ENCODE measurements around the gene GPR176.

DNA sequence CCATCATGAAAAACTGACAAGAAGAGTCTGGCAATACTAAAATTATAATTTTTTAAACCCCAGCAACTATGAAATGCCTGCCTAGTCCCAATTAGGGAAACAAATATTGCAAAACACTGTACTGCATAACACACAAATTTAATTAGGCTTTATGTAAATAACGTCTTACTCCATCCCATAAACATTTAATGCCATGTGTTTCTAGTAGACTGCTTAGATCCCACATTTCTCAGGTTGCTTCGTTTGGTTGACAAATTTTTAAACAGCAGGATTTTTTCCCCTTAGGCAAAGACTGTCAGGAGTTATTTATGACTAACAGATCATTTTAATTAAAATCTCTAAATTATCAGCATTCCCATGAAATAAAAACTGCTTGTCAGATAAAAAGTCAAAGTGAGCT, 43.7 kb upstream of the GPR176 start:
- TF ChIP-seq, protein P1, sequence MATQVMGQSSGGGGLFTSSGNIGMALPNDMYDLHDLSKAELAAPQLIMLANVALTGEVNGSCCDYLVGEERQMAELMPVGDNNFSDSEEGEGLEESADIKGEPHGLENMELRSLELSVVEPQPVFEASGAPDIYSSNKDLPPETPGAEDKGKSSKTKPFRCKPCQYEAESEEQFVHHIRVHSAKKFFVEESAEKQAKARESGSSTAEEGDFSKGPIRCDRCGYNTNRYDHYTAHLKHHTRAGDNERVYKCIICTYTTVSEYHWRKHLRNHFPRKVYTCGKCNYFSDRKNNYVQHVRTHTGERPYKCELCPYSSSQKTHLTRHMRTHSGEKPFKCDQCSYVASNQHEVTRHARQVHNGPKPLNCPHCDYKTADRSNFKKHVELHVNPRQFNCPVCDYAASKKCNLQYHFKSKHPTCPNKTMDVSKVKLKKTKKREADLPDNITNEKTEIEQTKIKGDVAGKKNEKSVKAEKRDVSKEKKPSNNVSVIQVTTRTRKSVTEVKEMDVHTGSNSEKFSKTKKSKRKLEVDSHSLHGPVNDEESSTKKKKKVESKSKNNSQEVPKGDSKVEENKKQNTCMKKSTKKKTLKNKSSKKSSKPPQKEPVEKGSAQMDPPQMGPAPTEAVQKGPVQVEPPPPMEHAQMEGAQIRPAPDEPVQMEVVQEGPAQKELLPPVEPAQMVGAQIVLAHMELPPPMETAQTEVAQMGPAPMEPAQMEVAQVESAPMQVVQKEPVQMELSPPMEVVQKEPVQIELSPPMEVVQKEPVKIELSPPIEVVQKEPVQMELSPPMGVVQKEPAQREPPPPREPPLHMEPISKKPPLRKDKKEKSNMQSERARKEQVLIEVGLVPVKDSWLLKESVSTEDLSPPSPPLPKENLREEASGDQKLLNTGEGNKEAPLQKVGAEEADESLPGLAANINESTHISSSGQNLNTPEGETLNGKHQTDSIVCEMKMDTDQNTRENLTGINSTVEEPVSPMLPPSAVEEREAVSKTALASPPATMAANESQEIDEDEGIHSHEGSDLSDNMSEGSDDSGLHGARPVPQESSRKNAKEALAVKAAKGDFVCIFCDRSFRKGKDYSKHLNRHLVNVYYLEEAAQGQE (tag by site-specific recombination; IDR thresholded peaks at IDR 0.05), result no peak
- TF ChIP-seq ZNF416 (tag by site-specific recombination; IDR thresholded peaks at IDR 0.05) (no peak), YY1 (tag by site-specific recombination; IDR thresholded peaks at IDR 0.05) (no peak), ZBTB1 (tag by site-specific recombination; IDR thresholded peaks at IDR 0.05) (no peak), ZNF398 (tag by site-specific recombination; IDR thresholded peaks at IDR 0.05) (no peak), ZNF324 (tag by site-specific recombination; IDR thresholded peaks at IDR 0.05) (no peak), ZNF544 (tag by site-specific recombination; IDR thresholded peaks at IDR 0.05) (no peak), SALL2 (tag by site-specific recombination; IDR thresholded peaks at IDR 0.05; ENCODE audit: borderline replicate concordance) (no peak), ZNF654 (tag by site-specific recombination; IDR thresholded peaks at IDR 0.05; ENCODE audit: low read depth) (no peak), ZNF629 (tag by site-specific recombination; IDR thresholded peaks at IDR 0.05) (no peak)
- TF ChIP-seq, protein P2, sequence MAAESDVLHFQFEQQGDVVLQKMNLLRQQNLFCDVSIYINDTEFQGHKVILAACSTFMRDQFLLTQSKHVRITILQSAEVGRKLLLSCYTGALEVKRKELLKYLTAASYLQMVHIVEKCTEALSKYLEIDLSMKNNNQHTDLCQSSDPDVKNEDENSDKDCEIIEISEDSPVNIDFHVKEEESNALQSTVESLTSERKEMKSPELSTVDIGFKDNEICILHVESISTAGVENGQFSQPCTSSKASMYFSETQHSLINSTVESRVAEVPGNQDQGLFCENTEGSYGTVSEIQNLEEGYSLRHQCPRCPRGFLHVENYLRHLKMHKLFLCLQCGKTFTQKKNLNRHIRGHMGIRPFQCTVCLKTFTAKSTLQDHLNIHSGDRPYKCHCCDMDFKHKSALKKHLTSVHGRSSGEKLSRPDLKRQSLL (tag by site-specific recombination; IDR thresholded peaks at IDR 0.05), result no peak
- TF ChIP-seq, protein P3, sequence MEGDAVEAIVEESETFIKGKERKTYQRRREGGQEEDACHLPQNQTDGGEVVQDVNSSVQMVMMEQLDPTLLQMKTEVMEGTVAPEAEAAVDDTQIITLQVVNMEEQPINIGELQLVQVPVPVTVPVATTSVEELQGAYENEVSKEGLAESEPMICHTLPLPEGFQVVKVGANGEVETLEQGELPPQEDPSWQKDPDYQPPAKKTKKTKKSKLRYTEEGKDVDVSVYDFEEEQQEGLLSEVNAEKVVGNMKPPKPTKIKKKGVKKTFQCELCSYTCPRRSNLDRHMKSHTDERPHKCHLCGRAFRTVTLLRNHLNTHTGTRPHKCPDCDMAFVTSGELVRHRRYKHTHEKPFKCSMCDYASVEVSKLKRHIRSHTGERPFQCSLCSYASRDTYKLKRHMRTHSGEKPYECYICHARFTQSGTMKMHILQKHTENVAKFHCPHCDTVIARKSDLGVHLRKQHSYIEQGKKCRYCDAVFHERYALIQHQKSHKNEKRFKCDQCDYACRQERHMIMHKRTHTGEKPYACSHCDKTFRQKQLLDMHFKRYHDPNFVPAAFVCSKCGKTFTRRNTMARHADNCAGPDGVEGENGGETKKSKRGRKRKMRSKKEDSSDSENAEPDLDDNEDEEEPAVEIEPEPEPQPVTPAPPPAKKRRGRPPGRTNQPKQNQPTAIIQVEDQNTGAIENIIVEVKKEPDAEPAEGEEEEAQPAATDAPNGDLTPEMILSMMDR (tag by site-specific recombination; IDR thresholded peaks at IDR 0.05), result no peak
- TF ChIP-seq, protein P4, sequence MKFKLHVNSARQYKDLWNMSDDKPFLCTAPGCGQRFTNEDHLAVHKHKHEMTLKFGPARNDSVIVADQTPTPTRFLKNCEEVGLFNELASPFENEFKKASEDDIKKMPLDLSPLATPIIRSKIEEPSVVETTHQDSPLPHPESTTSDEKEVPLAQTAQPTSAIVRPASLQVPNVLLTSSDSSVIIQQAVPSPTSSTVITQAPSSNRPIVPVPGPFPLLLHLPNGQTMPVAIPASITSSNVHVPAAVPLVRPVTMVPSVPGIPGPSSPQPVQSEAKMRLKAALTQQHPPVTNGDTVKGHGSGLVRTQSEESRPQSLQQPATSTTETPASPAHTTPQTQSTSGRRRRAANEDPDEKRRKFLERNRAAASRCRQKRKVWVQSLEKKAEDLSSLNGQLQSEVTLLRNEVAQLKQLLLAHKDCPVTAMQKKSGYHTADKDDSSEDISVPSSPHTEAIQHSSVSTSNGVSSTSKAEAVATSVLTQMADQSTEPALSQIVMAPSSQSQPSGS (tag by site-specific recombination; IDR thresholded peaks at IDR 0.05; ENCODE audit: low read depth), result no peak
- TF ChIP-seq, protein P5, sequence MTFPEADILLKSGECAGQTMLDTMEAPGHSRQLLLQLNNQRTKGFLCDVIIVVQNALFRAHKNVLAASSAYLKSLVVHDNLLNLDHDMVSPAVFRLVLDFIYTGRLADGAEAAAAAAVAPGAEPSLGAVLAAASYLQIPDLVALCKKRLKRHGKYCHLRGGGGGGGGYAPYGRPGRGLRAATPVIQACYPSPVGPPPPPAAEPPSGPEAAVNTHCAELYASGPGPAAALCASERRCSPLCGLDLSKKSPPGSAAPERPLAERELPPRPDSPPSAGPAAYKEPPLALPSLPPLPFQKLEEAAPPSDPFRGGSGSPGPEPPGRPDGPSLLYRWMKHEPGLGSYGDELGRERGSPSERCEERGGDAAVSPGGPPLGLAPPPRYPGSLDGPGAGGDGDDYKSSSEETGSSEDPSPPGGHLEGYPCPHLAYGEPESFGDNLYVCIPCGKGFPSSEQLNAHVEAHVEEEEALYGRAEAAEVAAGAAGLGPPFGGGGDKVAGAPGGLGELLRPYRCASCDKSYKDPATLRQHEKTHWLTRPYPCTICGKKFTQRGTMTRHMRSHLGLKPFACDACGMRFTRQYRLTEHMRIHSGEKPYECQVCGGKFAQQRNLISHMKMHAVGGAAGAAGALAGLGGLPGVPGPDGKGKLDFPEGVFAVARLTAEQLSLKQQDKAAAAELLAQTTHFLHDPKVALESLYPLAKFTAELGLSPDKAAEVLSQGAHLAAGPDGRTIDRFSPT (tag by site-specific recombination; IDR thresholded peaks at IDR 0.05), result no peak
